HEK293T (cell line): ENCODE measurements around the gene C16orf78.

Experiments used
- CTCF ChIA-PET: fragments of 350-600 bp; formaldehyde crosslinking; extraction: SDS; loops from one replicate; lab custom pipeline; 2021; ENCODE audit warnings: antibody characterized with exemption, inconsistent platforms; lab: Yijun Ruan, JAX
- POLR2A ChIA-PET: fragments of 350-600 bp; formaldehyde crosslinking; extraction: SDS; loops from one replicate; lab custom pipeline; 2020; ENCODE audit warnings: antibody characterized with exemption, inconsistent platforms; lab: Yijun Ruan, JAX
- DNase-seq: peaks from one replicate; pipeline ENCODE4 v3.0.0; 2012; ENCODE audit warnings: mixed read lengths; ENCODE audit errors: extremely low spot score
- ARNT ChIP-seq: fragments of 450-650 bp; IDR thresholded peaks from 2 replicates; pipeline ENCODE4 v1.6.1; 2017; ENCODE audit warnings: mild to moderate bottlenecking
- BHLHE40 ChIP-seq: fragments of 450-650 bp; IDR thresholded peaks from 2 replicates; pipeline ENCODE4 v1.6.1; 2016; ENCODE audit warnings: mild to moderate bottlenecking, moderate library complexity, borderline replicate concordance
- CTBP1 ChIP-seq: fragments of 450-650 bp; IDR thresholded peaks from 2 replicates; pipeline ENCODE4 v1.6.1; 2016; ENCODE audit warnings: borderline replicate concordance
- ELF4 ChIP-seq: fragments of 450-650 bp; IDR thresholded peaks from 2 replicates; pipeline ENCODE4 v1.6.1; 2017; ENCODE audit warnings: antibody characterized with exemption
- FOXA1 ChIP-seq: fragments of 450-650 bp; IDR thresholded peaks from 2 replicates; pipeline ENCODE4 v1.6.1; 2016; ENCODE audit warnings: mild to moderate bottlenecking
- FOXK2 ChIP-seq: fragments of 450-650 bp; IDR thresholded peaks from 2 replicates; pipeline ENCODE4 v1.6.1; 2016; ENCODE audit warnings: mild to moderate bottlenecking
- FOXM1 ChIP-seq: fragments of 450-650 bp; IDR thresholded peaks from 2 replicates; pipeline ENCODE4 v1.6.1; 2017; ENCODE audit warnings: mild to moderate bottlenecking, borderline replicate concordance
- HDGF ChIP-seq: fragments of 450-650 bp; IDR thresholded peaks from 2 replicates; pipeline ENCODE4 v1.6.1; 2017; ENCODE audit warnings: antibody characterized with exemption, borderline replicate concordance
- L3MBTL2 ChIP-seq: fragments of 450-650 bp; conservative IDR thresholded peaks from 2 replicates; pipeline ENCODE4 v1.6.1; 2016; ENCODE audit warnings: mild to moderate bottlenecking
- LEF1 ChIP-seq: fragments of 450-650 bp; IDR thresholded peaks from 2 replicates; pipeline ENCODE4 v1.6.1; 2017; ENCODE audit warnings: mild to moderate bottlenecking, borderline replicate concordance
- NFRKB ChIP-seq: fragments of 450-650 bp; IDR thresholded peaks from 2 replicates; pipeline ENCODE4 v1.6.1; 2016; ENCODE audit warnings: mild to moderate bottlenecking, moderate library complexity
- SP1 ChIP-seq: fragments of 450-650 bp; IDR thresholded peaks from 2 replicates; pipeline ENCODE4 v1.6.1; 2017
- SUZ12 ChIP-seq: fragments of 450-650 bp; IDR thresholded peaks from 2 replicates; pipeline ENCODE4 v1.6.1; 2016; ENCODE audit warnings: mild to moderate bottlenecking
- TARDBP ChIP-seq: fragments of 450-650 bp; IDR thresholded peaks from 2 replicates; pipeline ENCODE4 v1.6.1; 2016
- ZNF384 ChIP-seq: fragments of 450-650 bp; IDR thresholded peaks from 2 replicates; pipeline ENCODE4 v1.6.1; 2016
- TF ChIP-seq, protein P1 (sequence below): fragments of 450-650 bp; IDR thresholded peaks from 2 replicates; pipeline ENCODE4 v1.6.1; 2016

Gene C16orf78

DNA sequence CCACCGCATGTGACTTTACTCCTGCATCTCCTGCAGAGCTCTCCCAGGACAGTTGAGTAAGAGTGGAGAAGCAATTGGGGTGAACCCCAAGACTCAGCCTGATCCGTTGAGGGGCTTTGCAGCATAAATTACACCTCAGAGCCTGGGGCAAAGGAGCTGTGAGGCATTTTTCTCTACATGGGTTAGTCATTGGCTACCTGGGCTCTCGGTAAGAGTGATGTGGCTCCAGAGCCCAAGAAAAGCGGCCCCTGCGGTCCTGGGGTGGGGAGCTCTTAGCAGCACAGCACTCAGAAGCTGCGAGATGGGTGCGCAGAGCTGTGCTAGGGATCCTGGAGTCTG lies 40.4 kb upstream of the C16orf78 start:
- ChIA-PET POLR2A (no interaction called here), CTCF (interaction anchor here (0.6 to 1.3 kb wide), 2 partner anchors 16 to 70 kb away, joined by 3 to 7 read pairs; no protein-coding TSS in a partner anchor)
- DNase-seq, result no peak
- TF ChIP-seq ELF4 (no peak), NFRKB (no peak), HDGF (no peak)

DNA sequence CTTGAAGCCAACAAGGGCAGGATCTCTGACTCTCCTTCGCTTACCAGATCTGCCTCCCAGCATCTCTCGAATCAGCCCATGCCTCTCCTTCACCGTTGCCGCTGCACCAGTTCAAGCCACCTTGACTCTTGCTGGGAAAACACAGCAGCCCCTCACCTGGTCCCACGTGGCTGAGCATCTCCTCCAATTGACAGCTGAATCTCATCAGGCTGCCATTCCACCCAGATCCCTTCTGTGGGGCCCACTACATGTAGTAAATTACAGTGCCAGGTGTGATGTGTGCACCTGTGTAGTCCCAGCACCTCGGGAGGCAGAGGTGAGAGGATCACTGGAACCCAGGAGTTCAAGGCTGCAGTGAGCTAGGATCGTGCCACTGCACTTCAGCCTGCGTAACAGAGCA lies 37.8 kb upstream of the C16orf78 start:
- CTCF ChIA-PET, result no interaction called here
- no peak for DNase-seq
- TF ChIP-seq HDGF, result no peak
- POLR2A ChIA-PET, result no interaction called here

DNA sequence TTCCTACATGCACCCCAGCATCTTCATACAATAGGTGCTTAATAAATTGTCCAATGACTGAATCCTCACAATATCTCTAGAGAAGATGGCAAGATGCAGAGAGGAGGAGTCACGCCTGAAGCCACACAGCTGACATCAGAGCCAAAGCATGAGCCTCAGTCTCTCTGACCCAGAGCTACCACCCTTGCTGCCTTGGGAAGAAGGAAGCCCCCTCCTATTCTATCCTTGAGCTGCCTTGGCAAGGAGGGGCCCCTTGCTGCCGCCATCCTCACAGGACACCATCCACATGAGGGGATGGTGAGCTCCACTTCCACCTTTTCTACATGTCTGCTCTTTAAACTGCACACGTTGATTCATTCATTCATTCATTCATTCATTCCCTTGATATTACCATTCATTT lies 37.0 kb upstream of the C16orf78 start:
- TF ChIP-seq SP1, result no peak
- TF ChIP-seq CTBP1, result no peak
- no peak for TF ChIP-seq FOXA1
- no peak for TF ChIP-seq BHLHE40
- TF ChIP-seq HDGF, result no peak
- TF ChIP-seq L3MBTL2, result no peak
- TF ChIP-seq NFRKB, result no peak
- TF ChIP-seq, protein P1, sequence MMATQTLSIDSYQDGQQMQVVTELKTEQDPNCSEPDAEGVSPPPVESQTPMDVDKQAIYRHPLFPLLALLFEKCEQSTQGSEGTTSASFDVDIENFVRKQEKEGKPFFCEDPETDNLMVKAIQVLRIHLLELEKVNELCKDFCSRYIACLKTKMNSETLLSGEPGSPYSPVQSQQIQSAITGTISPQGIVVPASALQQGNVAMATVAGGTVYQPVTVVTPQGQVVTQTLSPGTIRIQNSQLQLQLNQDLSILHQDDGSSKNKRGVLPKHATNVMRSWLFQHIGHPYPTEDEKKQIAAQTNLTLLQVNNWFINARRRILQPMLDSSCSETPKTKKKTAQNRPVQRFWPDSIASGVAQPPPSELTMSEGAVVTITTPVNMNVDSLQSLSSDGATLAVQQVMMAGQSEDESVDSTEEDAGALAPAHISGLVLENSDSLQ, result no peak
- TF ChIP-seq FOXM1, result no peak
- no peak for TF ChIP-seq FOXK2
- TF ChIP-seq SUZ12, result no peak
- TF ChIP-seq ZNF384, result no peak
- no peak for TF ChIP-seq TARDBP
- TF ChIP-seq LEF1, result no peak
- TF ChIP-seq ELF4, result no peak
- no peak for DNase-seq
- POLR2A ChIA-PET, result no interaction called here
- CTCF ChIA-PET, result no interaction called here

DNA sequence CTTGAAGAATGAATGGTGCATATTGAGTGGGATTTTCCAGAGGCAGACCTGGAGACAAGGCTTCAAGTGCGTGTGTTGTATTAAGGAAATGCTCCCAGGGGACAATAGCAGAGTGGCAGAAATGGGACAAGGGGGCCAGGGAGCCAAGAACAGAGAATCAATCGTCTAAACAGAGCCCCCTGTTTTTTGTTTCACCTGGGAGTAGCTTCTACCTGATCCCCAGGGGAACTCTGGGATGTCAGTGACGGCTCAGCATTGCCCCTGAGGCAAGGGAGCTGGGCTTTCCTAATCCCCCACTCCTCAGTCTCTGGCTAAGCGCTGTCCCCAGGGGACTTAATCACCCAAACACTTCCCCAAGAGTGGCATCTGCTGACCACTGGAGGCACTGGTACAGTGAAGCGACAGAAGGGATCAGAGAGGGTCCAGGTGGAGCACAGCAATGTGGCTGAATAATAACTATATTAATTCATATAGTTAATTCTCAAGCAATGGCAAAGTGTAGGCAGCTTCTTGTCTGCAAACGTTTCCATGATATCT lies 35.7 kb upstream of the C16orf78 start:
- CTCF ChIA-PET, result no interaction called here
- TF ChIP-seq LEF1 (no peak), SUZ12 (no peak), FOXK2 (no peak), FOXA1 (no peak), ARNT (no peak), ELF4 (no peak)
- POLR2A ChIA-PET, result no interaction called here
- no peak for DNase-seq

DNA sequence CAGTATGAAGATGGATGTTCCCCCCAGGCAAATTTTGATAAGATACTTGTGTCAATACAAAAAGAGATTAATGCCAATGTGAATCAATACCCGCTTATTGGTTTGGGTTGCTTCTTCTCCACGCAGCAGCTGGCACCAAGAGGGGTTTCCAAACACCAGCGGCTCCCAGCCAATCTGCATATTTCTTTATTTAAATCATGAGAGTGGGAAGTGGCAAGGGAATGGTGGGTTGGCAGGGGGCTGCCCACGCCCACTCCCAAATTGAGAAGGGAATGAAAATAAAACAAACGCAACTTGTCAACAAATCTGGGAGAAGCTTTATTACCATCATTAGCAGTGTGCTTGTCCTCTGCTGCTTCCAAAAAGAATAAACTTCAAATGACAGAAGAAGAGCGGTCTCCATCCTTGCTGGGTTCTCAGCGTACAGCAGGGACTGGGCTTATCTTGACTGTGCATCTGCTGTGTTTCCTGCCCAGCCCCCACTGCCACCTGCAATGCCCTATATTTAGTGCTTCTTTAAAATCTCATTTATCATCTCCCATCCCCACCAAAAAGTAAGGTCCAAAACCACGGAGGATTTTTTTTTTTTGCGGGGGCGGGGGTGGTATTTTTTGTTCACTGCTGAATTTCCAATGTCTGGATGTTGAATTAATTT lies 34.9 kb upstream of the C16orf78 start:
- TF ChIP-seq ELF4 (no peak), BHLHE40 (no peak), SUZ12 (no peak), CTBP1 (no peak), FOXA1 (no peak)
- POLR2A ChIA-PET, result no interaction called here
- DNase-seq, result no peak
- CTCF ChIA-PET, result no interaction called here

DNA sequence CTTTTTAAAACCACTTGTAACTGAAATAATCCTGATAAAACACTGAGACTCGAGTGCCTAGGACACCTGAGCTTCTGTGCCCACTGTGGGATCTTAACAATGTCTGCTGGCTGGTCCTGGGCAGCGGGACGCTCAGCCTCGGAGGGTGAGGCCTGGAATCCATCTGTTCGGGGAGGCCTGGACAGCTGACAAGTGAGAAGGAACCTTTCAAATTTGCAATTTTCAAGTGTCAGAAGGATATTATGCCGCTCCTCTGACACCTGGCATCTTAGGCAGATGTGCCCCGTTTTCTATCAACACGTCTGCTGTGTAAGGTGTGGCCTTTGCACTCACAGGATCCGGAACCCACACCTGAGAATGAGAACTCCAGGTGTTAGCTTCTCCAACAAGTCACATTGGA lies 33.1 kb upstream of the C16orf78 start:
- POLR2A ChIA-PET, result no interaction called here
- no peak for DNase-seq
- CTCF ChIA-PET, result interaction anchor here (0.7 kb wide), 1 partner anchor 15 kb away, joined by 3 read pairs; no protein-coding TSS in a partner anchor
- TF ChIP-seq TARDBP, result no peak
- TF ChIP-seq NFRKB, result no peak
- TF ChIP-seq FOXA1, result no peak
- TF ChIP-seq LEF1, result no peak
- no peak for TF ChIP-seq ZNF384
- TF ChIP-seq BHLHE40, result no peak
- no peak for TF ChIP-seq SP1
- no peak for TF ChIP-seq ARNT
- no peak for TF ChIP-seq SUZ12
- no peak for TF ChIP-seq ELF4

DNA sequence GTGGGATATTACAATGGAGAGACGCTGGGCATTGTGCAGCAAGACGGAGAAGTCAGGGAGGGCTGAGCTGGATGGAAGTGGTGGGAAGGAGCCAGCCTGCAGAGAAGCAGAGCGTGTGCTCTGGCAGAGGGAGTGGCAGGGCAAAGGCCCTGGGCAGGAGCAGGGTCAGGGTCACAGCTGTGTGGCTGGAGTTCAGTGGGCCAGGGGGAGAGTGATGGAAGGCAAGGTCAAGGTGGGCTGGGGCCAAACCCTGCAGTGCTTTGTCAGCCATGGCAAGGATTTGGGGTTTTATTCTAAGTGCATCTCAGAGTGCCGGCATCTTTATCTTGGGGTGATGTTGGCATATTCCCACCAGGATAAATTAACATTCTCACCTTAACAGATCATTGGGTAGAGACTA lies 31.9 kb upstream of the C16orf78 start:
- no peak for DNase-seq
- no peak for TF ChIP-seq ZNF384
- TF ChIP-seq NFRKB, result no peak
- no peak for TF ChIP-seq HDGF
- POLR2A ChIA-PET, result no interaction called here
- CTCF ChIA-PET, result no interaction called here

DNA sequence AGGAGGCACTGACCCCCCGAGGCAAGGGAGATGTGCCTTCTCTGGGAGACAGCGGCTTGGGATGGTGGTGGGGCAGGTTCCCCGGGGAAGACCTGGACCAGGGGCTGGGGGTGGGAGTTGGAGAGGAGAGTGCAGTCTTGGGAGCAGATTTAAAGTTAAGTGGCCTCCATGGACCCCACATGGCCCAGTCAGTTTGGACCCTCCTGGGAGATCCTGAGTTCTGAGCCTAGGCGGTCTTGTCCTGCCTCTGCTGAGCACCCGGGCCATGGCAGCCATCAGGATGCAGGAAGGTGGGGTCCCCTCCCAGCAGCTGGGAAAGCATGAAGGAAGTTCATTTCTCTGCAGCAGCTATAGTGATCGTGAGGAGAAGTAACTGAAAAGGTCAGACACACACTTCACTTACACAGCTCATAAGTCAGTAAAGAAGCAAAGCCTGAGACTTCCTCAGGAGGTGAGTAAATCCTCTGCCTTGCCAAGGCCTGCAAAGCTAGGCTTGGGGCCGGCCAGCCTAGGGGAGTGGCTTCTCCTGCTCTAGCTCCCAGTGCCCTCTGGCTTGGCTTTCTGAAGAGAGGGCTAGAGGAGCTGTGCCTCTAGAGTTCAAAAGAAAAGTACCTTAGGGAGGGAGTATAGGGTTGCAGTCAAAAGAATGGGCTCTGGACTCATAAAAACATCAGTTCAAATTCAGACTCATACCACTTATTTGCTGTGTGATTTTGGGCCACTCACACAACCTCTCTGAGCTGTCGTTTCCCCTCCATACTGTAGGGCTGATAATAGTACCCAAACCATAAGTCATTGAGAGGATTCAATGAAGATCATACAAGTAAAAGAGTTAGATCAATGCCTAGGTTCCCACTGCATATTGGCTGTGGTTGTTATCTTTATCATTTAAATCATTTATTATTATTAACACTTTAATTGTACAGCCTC lies 31.0 kb upstream of the C16orf78 start:
- POLR2A ChIA-PET, result no interaction called here
- DNase-seq, result no peak
- CTCF ChIA-PET, result no interaction called here
- no peak for TF ChIP-seq L3MBTL2
